Articular chondrocyte of knee joint (primary cell): ENCODE data around the gene NPY1R. TPM values are rescaled to one million over a fixed set of nuclear protein-coding genes. Genes with fewer than 3 reads are reported as not detected.

ENCODE experiments used
- total RNA-seq: library from RNA; depleted of rRNA; stranded (reverse); fragments of >200 nt; gene quantifications from 2 replicates; pipeline ENCODE4 v1.2.3, GENCODE V29; 2012

NPY1R gene
- total RNA-seq, result 0.13 TPM in 1 of 2 replicates, not detected in the other

DNA sequence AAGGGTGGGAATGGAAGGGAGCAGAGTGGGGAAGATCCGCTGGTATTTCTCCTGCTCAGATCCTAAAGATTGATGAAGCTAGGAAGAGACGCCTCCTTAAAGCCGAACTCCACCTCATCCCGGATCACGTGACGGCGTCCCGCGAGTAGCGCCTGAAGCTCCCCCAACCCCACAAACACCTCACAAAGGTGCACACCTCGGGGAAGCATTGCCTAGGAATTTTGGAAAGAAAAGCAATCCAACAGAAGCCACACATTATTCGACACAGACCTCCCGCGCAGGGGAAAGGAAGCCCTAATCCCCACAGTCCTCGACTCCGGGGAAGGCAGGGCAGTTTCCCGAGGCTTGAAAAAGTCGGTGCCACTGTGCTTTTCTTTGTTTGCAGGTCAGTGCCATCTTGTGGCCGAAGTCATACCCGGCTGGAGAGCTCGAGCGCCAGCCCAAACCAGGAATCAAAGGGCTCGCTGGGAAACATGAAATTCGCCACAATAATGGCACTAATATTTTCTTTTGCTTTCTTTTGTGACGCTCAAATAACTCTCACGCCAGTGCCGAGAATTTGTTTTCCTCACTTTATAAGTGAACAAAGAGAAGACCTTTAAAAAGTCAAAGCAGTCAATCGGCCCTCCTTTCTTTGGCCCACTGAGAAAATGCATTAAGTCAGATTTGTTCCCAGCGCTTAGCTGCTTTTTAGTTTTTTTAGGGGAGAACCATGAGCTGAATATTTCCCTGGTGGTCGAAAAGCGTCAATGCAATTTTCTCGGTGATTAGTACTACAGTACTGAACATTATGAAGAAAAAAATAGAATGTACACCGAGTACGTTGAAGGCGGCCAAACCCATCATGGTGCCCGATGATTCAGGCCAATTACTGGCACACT is at the start of gene NPY1R:
Gene NPY1R (minus strand): TSS at position 71 of the 881 bp plus-strand sequence. CDS start 6,042 bp downstream, outside the sequence.

DNA sequence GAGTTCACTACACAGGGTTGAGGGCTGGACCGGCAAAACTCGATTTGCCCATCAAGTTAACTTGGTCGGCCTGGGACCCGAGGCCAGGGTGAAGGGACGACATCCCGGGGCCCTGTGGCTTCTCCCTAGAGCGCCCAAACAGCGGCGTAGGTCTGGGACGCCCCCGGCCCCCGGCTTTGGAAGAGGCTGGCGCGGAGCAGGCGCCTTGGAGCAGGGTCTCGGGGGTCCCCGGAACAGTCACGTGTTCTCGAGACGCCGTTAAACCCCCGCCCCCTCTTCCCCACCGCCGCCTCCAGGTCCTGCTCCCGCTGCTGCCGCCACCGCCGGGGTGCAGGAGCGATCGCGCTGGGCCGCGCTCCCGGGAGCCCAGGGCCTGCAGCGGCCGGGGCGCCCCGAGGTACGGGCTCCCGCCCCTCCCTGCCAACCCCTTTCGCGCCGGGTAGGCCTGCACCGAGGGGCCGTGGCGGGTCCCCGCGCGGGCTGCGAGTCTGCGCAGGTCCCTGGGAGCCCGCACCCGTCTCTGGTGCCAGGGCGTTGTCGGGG is 11.3 kb upstream of the NPY1R start, which contains the start of gene NPY5R:
Gene NPY5R (plus strand): TSS at position 289 of the 543 bp plus-strand sequence. CDS start 6,382 bp downstream, outside the sequence.

Other genes with a start within 250 kb of the NPY1R start
- gene NAF1, start 165.7 kb downstream of the NPY1R start, total RNA-seq, result 11.0 and 13.5 TPM in 2 replicates
- gene NPY5R, start 11.3 kb upstream of the NPY1R start, total RNA-seq, result not detected in 2 replicates
- gene TKTL2, start 141.2 kb upstream of the NPY1R start, total RNA-seq, result under 0.01 TPM in 1 of 2 replicates, not detected in the other
- 33.2 and 33.6 TPM in 2 replicates for gene TMA16, start 162.1 kb upstream of the NPY1R start, total RNA-seq